ENCODE measurements around the gene PHACTR3.

Gene PHACTR3

DNA sequence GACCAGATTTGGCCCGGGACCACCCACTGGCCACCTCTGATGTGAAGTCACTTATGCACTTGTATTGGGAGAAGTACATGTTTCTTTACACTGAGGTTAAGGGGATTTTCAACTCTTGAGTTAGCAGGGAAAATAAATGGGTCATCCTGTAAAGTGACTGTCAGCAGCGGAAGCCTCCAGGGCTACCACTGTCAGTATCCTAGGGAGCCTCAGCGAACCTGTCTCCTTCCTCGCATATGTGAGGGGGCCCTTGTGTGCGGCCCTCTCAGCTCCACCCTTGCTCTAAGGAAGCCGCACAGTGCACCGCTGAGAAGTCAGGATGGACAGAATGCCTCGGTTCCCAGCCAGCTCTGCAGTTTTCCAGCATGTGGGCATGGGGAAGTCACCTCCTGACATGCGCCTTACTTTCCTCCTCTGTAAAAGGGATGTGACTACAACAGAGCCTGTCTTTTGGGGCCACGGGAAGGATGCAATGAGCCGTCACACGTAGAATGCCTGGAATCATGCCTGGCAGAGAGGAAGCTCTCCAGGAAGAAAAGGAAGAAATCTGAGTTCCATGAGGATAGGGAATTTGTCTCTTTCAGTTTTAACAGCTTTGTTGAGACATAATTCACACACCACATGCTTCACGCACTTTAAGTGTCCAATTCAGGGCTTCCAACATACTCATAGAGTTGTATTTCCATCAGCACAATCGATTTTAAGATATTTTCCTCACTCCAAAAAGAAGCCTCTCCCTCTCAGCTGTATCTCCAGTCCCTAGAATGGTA lies 213.7 kb downstream of the PHACTR3 start:
- no peaks in the 10 kb centered on the region for H3K4me1 Mint-ChIP-seq (ENCODE audit: low read depth)
- H3K4me3 Mint-ChIP-seq = no peak overlapping the region
- no peaks in the 10 kb centered on the region for H3K9me3 Mint-ChIP-seq
- H3K27me3 Mint-ChIP-seq (ENCODE audit: low read depth) = no peaks in the 10 kb centered on the region
- no peak overlapping the region for H3K27ac Mint-ChIP-seq
- H3K36me3 Mint-ChIP-seq (ENCODE audit: low read depth) = no peaks in the 10 kb centered on the region

GRCh38 chr20:59818911-59819310 lies 214.6 kb downstream of the PHACTR3 start:
- no peak overlapping the region for H3K4me3 Mint-ChIP-seq
- H3K27me3 Mint-ChIP-seq (ENCODE audit: low read depth) = no peaks in the 10 kb centered on the region
- H3K4me1 Mint-ChIP-seq (ENCODE audit: low read depth) = no peaks in the 10 kb centered on the region
- H3K9me3 Mint-ChIP-seq = no peaks in the 10 kb centered on the region
- no peaks in the 10 kb centered on the region for H3K36me3 Mint-ChIP-seq (ENCODE audit: low read depth)
- H3K27ac Mint-ChIP-seq = no peak overlapping the region

- no peak overlapping the region for H3K4me3 Mint-ChIP-seq
- H3K27me3 Mint-ChIP-seq (ENCODE audit: low read depth) = no peaks in the 10 kb centered on the region
- H3K27ac Mint-ChIP-seq = no peak overlapping the region
- no peaks in the 10 kb centered on the region for H3K9me3 Mint-ChIP-seq
- H3K36me3 Mint-ChIP-seq (ENCODE audit: low read depth) = no peaks in the 10 kb centered on the region
- no peaks in the 10 kb centered on the region for H3K4me1 Mint-ChIP-seq (ENCODE audit: low read depth)
Observed at GRCh38 chr20:59819496-59820203, 215.3 kb downstream of the PHACTR3 start.

DNA sequence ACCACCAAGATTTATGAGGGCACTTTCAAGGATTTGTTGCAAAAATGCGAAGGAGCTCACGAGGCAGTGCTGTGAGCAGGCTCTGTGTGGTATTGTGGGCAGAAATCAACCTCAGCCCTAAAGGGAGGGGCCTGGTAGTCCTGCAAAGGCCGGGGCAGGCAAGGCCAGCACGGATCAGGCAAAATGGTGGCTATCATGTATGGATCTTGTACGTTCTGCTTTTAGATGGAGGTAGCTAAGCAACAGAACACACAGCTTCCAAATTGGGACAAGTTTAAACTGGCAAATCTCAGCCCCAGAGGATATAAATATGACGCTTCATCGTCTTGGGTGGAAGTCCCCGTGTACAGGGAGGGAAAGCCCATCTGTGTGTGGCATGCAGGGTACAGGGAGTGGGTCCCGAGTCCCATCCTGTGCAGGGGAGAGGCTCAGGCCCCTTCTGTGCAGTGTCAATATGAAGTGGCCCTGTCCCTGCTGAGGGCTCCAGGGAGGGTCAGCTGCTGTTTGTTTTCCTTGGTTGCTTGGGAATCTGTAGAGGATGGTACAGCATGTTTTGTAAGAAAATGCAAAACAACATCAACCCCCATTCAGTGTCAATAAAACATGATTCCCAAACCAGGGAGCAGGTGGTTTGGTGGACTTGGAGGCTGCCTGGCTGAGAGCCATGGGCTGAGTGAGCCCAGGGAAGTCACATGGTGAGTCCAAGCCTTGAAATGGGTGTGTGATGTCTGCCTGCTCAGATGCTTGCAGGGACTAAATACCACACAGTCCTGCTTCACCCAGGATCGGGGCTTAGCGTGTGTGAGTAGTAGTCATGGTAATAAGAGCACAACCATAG lies 216.1 kb downstream of the PHACTR3 start:
- Mint-ChIP-seq H3K4me1 (ENCODE audit: low read depth) (no peaks in the 10 kb centered on the region), H3K36me3 (ENCODE audit: low read depth) (no peaks in the 10 kb centered on the region), H3K27me3 (ENCODE audit: low read depth) (no peaks in the 10 kb centered on the region), H3K9me3 (no peaks in the 10 kb centered on the region), H3K27ac (no peak overlapping the region), H3K4me3 (no peak overlapping the region)

DNA sequence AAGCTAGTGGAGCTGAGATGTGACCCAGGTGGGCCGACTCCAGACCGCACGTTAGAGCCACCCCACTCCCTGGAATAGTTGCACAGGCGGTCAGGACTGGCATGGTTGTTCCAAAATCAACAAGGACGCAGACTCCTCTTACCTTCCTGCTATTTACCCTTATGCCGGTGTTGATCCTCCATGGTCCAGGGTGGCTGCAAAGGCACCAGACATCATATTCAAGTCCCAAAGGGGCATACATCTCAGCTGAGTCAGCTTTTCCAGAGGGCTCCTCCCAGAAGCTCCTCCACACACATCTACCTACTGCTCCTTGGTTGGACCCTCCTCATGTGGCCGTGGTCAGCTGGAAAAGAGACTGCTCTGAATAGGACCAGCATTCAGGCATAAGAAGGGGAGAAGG lies 216.9 kb downstream of the PHACTR3 start:
- Mint-ChIP-seq H3K27ac (no peak overlapping the region), H3K4me3 (no peak overlapping the region), H3K4me1 (ENCODE audit: low read depth) (no peaks in the 10 kb centered on the region), H3K9me3 (no peaks in the 10 kb centered on the region), H3K27me3 (ENCODE audit: low read depth) (no peaks in the 10 kb centered on the region), H3K36me3 (ENCODE audit: low read depth) (no peaks in the 10 kb centered on the region)

DNA sequence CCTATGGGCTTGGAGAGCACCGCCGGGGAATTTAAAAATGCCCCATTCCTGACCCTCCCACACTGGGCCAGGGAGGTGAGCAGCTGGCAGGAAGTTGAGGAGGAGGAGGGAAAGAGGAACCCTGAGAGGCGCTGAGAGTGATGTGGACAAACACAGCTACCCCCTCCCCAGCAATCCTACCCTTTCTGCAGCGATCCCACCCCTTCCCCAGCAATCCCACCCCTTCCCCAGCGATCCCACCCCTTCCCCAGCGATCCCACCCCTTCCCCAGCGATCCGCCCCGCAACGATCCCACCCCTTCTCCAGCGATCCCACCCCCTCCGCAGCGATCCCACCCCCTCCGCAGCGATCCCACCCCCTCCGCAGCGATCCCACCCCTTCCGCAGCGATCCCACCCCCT lies 217.4 kb downstream of the PHACTR3 start:
- Mint-ChIP-seq H3K4me1 (ENCODE audit: low read depth) (no peaks in the 10 kb centered on the region), H3K27ac (no peak overlapping the region), H3K27me3 (ENCODE audit: low read depth) (no peaks in the 10 kb centered on the region), H3K36me3 (ENCODE audit: low read depth) (no peaks in the 10 kb centered on the region), H3K9me3 (no peaks in the 10 kb centered on the region), H3K4me3 (no peak overlapping the region)

DNA sequence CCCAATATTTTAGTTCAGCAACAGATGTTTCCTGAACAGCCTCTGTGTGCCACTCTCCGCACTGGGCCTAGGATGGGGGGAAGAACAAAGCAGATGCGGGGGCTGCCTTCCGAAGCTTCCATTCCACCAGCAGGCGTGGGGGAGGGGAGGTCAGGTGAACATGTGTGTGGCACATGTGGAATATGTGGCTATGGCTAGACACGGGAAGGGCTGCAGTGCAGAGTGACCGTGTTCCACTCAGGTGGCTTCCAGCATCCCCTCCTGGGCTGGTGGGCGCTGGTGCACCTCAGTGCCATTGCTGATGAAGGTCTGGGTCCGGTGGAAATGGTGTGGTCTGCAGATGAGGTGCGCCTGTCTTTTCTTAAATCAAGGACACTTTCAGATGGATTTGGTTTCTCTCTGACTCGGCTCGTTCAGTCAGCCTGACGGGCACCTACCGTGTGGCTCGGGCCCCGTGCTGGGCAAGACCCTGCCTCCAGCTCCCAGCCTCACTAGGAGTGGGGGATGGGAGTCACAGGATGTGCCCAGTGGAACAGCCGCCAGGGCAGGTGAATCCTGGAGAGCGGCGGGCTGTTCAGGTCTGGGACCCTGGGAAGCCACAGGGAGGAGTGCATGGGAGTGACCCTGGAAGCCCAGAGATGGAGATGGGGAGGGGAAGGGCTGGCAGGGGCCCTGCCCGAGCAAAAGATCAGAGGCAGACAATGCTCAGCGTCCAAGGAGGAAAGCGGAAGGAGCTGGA lies 218.1 kb downstream of the PHACTR3 start:
- Mint-ChIP-seq H3K36me3 (ENCODE audit: low read depth) (no peaks in the 10 kb centered on the region), H3K4me3 (no peak overlapping the region), H3K9me3 (no peaks in the 10 kb centered on the region), H3K27me3 (ENCODE audit: low read depth) (no peaks in the 10 kb centered on the region), H3K4me1 (ENCODE audit: low read depth) (no peaks in the 10 kb centered on the region), H3K27ac (no peak overlapping the region)

- H3K9me3 Mint-ChIP-seq = no peaks in the 10 kb centered on the region
- H3K36me3 Mint-ChIP-seq (ENCODE audit: low read depth) = no peaks in the 10 kb centered on the region
- no peak overlapping the region for H3K27ac Mint-ChIP-seq
- H3K4me1 Mint-ChIP-seq (ENCODE audit: low read depth) = no peaks in the 10 kb centered on the region
- H3K4me3 Mint-ChIP-seq = no peak overlapping the region
- H3K27me3 Mint-ChIP-seq (ENCODE audit: low read depth) = no peaks in the 10 kb centered on the region
Observed at GRCh38 chr20:59823030-59823423, 218.7 kb downstream of the PHACTR3 start.

DNA sequence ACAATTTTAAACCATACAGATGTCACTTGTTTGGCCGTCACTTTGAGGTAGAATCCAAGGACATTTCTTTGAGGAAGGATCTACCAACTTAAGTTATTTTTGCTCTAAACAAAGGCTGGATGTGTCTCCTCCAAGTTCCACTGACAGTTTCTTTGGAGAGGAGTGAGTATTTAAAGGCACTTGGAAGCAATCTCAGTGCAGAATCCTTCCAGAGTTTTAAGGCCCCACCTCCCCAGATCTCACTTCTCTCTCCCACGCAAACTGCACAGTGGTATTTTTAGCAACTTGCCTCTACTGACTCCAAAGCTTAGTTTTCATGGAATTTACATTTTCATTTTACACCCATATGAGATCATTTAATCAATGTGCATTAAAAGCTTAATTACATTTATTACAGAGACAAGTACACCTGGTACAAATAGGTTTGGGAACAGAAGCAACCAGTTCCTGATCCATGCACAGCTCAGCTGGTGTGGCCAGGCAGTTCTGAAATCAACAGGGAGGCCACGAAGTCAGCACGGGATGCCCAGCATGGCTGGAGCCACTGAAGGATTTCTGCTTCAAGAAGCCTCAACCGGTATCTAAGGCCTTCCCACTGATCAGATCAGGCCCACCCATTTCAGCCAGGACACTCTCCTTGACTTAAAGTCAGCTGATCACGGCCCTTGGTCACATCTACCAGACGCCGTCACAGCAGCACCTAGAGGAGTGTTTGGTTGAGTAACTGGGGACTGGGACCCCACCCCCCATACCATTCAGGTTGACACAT lies 219.3 kb downstream of the PHACTR3 start:
- Mint-ChIP-seq H3K4me1 (ENCODE audit: low read depth) (no peaks in the 10 kb centered on the region), H3K9me3 (no peaks in the 10 kb centered on the region), H3K4me3 (no peak overlapping the region), H3K36me3 (ENCODE audit: low read depth) (no peaks in the 10 kb centered on the region), H3K27me3 (ENCODE audit: low read depth) (no peaks in the 10 kb centered on the region), H3K27ac (no peak overlapping the region)

DNA sequence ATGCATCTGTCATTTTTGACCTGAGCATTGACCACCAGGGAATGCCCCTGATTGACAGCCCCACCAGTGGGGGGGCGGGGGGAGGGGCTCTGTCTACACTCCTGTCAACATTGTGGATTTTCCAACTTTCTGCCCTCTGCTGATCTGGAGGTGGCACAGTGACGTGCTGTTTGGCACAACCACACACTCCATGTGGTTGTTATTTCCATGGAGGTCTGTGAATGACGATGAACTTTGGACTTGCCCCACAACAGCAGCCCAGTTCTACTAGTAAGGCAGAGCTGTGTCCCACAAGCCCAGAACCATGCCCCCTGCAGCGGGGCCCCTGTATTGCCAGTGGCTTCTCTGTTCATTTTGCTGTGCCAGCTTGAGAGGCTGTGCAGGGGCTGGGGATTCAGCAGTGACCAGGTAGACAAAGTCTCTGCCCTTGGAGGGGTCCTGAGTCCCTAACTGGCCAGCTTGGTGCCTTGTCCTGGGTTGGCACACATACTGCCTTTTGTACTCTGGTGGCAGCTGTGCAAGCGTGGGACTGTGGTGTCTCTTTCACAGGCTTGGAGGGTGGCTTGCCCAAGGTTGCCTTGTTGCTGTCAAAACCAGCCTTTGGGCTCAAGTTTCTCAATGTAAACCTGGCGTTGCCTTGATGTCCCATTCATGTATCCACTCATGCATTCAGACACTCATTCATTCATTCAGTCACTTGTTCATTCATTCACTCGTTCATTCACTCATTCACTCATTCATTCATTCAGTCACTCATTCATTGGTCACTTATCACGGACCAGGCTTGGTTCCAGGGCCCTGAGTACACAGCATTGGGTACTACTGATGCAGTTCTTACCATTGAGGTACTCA lies 220.6 kb downstream of the PHACTR3 start:
- H3K27ac Mint-ChIP-seq = no peak overlapping the region
- no peaks in the 10 kb centered on the region for H3K9me3 Mint-ChIP-seq
- no peaks in the 10 kb centered on the region for H3K27me3 Mint-ChIP-seq (ENCODE audit: low read depth)
- H3K4me1 Mint-ChIP-seq (ENCODE audit: low read depth) = no peaks in the 10 kb centered on the region
- H3K4me3 Mint-ChIP-seq = no peak overlapping the region
- H3K36me3 Mint-ChIP-seq (ENCODE audit: low read depth) = no peaks in the 10 kb centered on the region

GRCh38 chr20:59825563-59825920 lies 221.2 kb downstream of the PHACTR3 start:
- Mint-ChIP-seq H3K27me3 (ENCODE audit: low read depth) (no peaks in the 10 kb centered on the region), H3K27ac (no peak overlapping the region), H3K36me3 (ENCODE audit: low read depth) (no peaks in the 10 kb centered on the region), H3K4me1 (ENCODE audit: low read depth) (no peaks in the 10 kb centered on the region), H3K9me3 (no peaks in the 10 kb centered on the region), H3K4me3 (no peak overlapping the region)

DNA sequence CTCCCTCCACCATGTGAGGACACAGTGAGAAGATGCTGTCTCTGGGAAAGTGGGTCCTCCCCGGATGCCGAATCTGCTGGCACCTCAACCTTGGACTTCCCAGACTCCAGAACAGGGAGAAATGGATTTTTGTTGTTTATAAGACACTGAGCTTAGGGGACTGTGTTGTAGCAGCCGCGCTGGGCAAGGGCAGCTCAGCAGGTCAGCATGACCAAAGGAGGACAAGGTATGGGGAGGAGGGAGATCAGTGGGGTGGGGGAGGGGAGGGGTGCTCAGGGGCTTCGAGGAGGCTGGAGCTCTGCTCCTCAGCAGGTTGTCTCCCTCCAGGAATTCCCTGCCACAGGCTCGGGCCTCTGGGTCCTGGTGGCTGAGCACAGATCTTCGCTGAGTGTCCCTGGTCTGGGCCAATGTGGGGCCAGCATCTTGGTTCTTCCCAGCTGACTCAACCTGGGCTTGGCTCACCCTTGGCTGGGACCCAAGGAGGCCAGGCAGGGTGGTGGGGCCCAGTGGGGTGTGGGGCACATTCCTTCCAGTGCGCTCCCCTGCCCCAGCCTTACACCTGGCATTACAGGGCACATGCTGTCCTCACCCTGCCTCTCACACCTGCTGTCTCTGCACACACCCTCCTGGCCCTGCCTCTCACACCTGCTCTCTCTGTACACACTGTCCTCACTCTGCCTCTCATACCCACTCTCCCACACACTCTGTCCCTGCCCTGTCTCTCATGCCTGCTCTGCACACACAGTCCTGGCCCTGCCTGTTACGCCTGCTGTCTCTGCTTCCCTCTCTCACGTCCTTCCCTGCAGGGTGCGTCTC lies 221.8 kb downstream of the PHACTR3 start:
- Mint-ChIP-seq H3K36me3 (ENCODE audit: low read depth) (no peaks in the 10 kb centered on the region), H3K27ac (no peak overlapping the region), H3K4me3 (no peak overlapping the region), H3K9me3 (no peaks in the 10 kb centered on the region), H3K27me3 (ENCODE audit: low read depth) (no peaks in the 10 kb centered on the region), H3K4me1 (ENCODE audit: low read depth) (no peaks in the 10 kb centered on the region)

All from T-helper 1 cell treated with Interleukin-12 subunit alpha and Interleukin-12 subunit beta and Interleukin-4 antibody, amounts not matched to agents 30 μg/mL and 1 μg/mL, for 36 hours (primary cell).